Measurements from ENCODE around the gene SLC22A23.

SLC22A23 gene

DNA sequence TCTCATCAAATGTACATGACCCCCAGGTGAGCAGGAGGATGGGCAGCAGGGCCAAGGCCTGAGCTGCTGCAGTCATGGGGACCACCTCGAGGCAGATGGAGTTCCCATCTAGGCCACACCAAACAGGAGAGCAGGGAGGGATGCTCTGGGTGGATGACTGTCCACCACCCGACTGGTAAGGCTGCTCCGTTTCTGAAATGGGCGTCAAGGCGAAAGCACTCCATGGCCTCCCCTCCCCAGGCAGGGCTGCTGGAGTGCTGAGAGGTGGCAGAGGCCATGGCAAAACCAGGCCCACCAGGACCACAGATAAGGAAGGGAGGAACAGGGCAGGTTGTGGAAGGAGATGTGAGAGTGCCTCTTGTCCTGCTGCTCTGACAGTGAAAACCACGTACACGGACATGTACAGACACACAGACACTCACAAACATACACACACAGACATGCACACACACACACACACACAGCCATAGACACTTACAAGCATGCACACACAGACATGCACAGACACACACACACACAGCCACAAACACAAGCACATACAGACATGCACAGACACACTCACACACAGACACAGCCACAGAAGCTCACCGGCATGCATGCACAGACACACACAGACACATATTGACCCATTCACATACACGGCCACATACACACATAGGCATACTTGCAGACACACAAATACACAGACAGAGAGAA lies 104.9 kb downstream of the SLC22A23 start:
- DNase-seq (ENCODE audit: low spot score), result no peak

DNA sequence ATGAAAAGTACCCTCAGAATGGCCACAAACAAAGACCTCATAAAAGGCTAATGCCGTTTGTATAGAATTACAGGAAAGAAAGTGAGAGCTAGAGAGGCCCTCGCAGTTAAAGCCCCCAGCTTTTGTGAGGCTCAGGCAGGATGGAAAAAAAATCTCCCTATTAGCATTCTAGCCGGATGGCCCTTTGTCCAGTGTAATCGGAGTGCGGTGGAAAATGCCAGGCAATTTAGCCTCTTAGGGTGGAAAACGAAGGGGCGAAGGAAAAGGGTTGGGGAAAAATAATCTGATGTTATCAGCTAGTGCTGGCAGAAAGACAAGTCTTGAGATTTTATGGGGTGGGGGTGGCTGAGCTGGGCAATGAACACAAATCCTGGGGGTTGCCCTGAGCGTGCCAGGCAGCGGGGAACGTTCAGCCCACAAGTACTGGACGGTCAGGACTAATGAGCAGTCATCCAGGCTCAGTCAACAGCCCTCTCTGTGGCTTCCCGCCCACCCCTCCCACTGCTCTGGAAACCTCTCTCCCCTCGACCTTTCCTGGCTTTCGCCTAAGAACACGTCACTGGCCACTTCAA lies 105.7 kb downstream of the SLC22A23 start:
- no peak for DNase-seq (ENCODE audit: low spot score)

- no peak for DNase-seq (ENCODE audit: low spot score)
These were observed 106.5 kb downstream of the SLC22A23 start for GRCh38 chr6:3350252-3350796.

GRCh38 chr6:3349388-3350251 lies 107.2 kb downstream of the SLC22A23 start:
- DNase-seq (ENCODE audit: low spot score), result no peak

GRCh38 chr6:3348821-3349220 lies 108.0 kb downstream of the SLC22A23 start:
- DNase-seq (ENCODE audit: low spot score), result no peak

GRCh38 chr6:3347826-3348225 lies 109.0 kb downstream of the SLC22A23 start:
- DNase-seq (ENCODE audit: low spot score), result no peak

DNA sequence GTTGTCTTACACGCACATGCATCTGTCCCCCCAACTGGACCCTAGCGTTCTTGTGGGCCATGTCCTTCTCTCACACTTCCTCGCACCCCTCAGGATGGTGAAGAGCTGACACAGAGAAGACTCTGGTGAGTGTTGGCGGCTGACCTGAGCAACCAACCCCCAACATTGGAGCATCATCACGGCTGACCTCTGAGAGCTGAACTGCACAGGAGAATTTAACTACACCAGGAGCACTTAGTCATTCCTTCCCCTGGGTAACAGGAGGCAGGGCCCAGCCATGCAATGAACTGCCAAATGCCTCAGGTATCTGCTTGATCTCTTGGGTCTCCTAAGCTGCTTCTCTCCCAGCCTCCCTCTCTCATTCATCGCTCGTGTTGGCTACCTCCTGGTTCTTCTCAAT lies 109.6 kb downstream of the SLC22A23 start:
- DNase-seq (ENCODE audit: low spot score), result no peak

DNA sequence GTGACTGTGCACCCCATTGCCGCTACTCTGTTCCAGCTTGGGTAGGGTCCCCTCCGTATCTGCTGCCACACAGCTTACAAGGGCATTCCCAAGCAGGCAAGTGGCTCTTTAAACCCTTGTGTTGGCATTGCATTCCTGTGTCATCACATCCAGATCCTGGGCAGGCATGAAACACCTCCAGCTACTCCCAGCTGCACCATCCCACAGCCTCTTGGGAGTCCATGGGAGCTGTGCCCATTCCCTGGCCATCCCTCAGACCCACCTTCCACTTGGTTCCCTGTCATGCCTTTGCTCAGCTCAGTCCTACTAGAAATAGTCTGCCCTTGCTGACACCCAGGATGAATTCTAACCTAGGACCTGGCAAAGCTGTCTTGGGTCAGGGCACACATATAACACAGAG lies 110.4 kb downstream of the SLC22A23 start:
- DNase-seq (ENCODE audit: low spot score), result no peak

- no peak for DNase-seq (ENCODE audit: low spot score)
These were observed 111.0 kb downstream of the SLC22A23 start for GRCh38 chr6:3345836-3346235.

- no peak for DNase-seq (ENCODE audit: low spot score)
These were observed 113.6 kb downstream of the SLC22A23 start for GRCh38 chr6:3343089-3343883.

DNA sequence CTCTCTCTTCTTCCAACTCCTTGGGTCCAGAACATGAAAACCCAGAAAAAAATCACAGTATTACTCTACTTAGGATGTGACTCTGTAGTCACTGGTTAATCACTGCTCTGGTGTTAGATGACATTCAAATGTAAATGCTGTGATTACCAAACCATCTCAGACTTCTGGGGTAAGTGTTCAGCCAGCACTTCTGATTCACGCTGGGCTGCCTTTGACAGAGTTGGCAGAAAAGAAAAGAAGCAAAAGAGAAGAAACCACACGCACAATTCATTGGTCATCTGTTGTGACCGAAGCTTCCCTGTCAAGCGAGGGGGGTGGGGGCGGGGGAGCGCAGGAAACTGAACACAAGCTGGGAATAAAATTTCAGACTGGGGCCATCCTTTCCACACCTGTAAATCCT lies 115.4 kb downstream of the SLC22A23 start:
- DNase-seq (ENCODE audit: low spot score), result no peak

DNA sequence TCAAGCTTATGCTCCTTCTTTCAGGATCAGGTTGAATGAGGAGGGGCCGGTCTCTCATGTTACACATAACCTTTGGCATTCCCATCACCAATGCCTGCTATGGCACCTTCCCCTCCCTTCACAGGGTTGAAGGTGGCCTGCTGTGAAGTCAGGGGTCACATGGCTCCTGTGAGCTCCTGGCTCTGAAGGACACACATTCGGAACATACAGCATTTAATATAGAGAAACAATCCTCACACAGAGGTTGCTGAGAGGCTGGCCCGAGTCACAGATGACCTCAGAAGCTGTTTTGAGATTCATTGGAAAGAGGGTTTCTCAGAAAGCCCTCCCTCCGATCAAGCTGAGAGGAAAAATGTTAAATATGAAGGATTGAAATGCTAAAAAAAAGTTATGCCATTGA lies 116.0 kb downstream of the SLC22A23 start:
- no peak for DNase-seq (ENCODE audit: low spot score)

GRCh38 chr6:3340358-3340802 lies 116.5 kb downstream of the SLC22A23 start:
- no peak for DNase-seq (ENCODE audit: low spot score)

DNA sequence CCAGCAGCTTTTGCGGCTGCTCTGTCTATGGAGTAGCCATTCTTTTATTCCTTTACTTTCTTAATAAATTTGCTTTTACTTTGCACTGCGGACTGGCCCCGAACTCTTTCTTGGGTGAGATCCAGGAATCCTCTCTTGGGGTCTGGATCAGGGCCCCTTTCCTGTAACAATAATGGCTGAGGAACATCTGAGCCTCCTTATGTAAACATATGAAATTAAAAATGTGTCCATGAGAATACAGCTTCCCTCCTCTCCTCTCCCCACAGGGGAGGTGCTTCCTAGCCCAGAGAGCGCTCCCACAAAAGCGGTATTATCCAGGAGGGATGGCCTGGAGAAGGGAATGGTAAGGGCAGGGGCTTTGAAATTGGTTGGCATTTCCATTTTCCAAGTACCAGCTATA lies 117.0 kb downstream of the SLC22A23 start:
- DNase-seq (ENCODE audit: low spot score), result no peak

- DNase-seq (ENCODE audit: low spot score), result no peak
These were observed 119.1 kb downstream of the SLC22A23 start for GRCh38 chr6:3337521-3338350.

- DNase-seq (ENCODE audit: low spot score), result no peak
These were observed 119.9 kb downstream of the SLC22A23 start for GRCh38 chr6:3336859-3337515.

DNA sequence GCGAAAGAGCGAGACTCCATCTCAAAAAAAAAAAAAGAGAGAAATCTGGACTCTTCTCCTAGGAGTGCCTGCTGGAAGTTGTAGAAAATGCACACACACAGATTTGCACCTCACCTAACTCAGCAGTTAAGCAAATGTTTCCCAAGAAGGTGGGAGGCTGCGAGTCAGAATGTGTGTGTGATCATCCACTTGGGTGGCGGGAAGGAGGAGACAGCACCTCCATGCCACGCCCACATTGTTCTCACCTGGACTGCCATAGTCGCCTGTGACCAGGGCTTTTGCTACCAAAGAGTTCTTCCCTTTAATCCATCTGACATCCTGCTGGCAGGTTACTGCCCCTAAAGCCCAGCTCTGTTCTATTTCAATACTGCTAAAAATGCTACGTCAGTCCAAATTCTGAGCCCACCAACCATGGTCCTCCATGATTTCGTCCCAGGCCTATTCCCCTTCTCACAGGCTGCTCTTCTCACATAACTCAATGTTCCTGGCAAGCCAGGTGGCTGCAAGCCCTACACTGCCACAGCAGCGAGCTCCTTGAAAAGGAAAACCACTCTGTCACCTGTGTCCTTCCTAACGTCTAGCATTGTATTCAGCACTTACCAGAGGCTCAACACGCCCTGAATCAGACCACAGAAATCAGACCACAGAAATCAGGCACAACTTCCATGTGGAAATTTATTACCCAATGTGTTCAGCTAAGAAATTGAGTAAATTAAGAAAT lies 120.6 kb downstream of the SLC22A23 start:
- DNase-seq (ENCODE audit: low spot score), result no peak

DNA sequence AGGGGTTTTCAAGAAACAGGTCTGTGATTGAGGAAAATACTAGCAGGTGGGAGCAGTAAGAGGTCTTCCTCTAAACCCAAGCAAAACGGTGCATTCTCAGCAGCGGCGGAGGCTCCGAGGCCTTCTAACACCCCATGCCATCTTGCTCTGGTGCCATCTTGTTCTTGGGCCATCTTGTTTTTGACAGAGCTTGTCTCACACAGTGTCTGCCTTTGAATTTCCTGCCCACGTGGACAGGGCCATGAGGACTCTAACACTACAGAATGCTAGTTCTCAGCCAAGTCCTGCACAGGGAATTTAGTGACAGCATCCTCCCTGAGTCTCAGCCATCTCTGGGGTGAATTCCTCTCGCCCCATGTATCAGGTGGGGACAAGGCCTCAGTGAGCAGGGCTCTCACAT lies 121.7 kb downstream of the SLC22A23 start:
- no peak for DNase-seq (ENCODE audit: low spot score)

DNA sequence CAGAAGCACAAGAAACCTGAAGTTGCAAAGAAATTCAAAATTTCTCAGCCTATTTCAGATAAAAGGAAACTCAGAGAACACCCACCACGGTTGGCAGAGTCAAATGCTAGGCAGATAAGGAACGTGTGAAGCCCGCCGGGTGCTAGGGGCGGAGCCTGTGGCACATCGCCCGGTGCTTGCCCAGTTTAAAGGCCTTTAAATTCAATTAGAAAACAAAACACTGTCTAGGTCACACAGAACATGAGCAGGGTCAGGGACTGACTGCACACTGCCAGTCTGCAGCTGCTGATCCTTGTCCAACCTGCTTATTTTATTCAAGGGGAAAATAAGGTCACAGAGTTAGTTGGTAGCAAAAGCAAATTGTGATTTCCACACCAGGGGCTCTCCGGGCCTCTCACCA lies 122.3 kb downstream of the SLC22A23 start:
- DNase-seq (ENCODE audit: low spot score), result no peak

DNA sequence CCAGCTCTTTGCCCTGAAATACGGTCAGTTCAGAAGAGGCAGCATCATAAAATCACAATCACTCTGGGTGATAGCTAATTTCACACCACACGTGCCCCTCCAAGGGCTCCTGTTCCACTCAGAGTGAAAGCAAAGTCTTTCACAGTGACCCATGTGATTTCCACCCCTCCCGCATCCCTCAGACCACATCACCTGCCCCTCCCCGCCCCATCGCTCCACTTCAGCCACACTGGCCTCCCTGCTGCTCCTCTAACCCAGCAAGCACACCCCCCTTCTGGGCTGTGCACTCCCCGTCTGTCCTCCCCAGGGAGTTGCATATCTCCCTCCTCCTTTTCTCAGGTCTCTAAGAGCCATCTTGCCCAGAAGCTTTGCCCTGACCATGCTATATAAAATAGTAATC lies 123.6 kb downstream of the SLC22A23 start:
- no peak for DNase-seq (ENCODE audit: low spot score)
